Measurements from ENCODE around the gene KIT. TPM values are rescaled to one million over a fixed set of nuclear protein-coding genes. Genes with fewer than 3 reads are reported as not detected.

KIT gene
- total RNA-seq, 1 donor from 2014 or later: 14.5 TPM

DNA sequence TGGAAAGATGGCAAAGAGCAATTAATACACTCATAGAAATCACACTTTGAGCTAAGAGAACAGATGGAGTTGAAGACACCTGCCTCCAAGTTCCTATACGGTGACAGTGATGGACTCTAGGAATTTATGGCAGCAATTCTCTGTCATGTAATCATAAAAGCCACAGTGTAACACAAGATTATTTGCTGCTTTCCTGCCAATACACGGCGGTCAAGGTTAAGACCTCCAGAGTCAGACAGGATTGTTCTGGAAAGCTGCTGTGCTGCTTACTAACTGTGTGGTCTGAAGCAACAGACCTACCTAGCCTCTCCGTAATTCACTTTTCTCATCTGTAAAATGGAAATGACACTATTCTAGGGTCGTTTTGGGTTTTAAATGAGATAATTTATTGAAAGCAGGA is 14.6 kb upstream of the KIT start:
- Mint-ChIP-seq H3K4me1 (peaks cover 5% of the 10 kb centered on the region), H3K27ac (ENCODE audit: unreplicated experiment) (no peak overlapping the region), H3K4me3 (no peak overlapping the region), H3K9me3 (no peaks in the 10 kb centered on the region), H3K36me3 (ENCODE audit: low read depth) (no peaks in the 10 kb centered on the region), H3K27me3 (ENCODE audit: low read depth) (no peaks in the 10 kb centered on the region)
- TF ChIP-seq CTCF (conservative IDR thresholded peaks at IDR 0.05): no peak
- no peak for DNase-seq (ENCODE audit: low read depth, low spot score)

GRCh38 chr4:54643958-54644751 is 13.6 kb upstream of the KIT start:
- Mint-ChIP-seq H3K4me1 (peaks cover 5% of the 10 kb centered on the region), H3K27me3 (ENCODE audit: low read depth) (no peaks in the 10 kb centered on the region), H3K9me3 (no peaks in the 10 kb centered on the region), H3K27ac (ENCODE audit: unreplicated experiment) (no peak overlapping the region), H3K4me3 (no peak overlapping the region), H3K36me3 (ENCODE audit: low read depth) (no peaks in the 10 kb centered on the region)
- TF ChIP-seq CTCF (conservative IDR thresholded peaks at IDR 0.05): no peak
- DNase-seq (ENCODE audit: low read depth, low spot score): no peak

GRCh38 chr4:54645830-54646229 is 11.9 kb upstream of the KIT start:
- no peaks in the 10 kb centered on the region for H3K27me3 Mint-ChIP-seq (ENCODE audit: low read depth)
- no peaks in the 10 kb centered on the region for H3K36me3 Mint-ChIP-seq (ENCODE audit: low read depth)
- no peak for TF ChIP-seq CTCF (conservative IDR thresholded peaks at IDR 0.05)
- H3K4me3 Mint-ChIP-seq: no peak overlapping the region
- H3K9me3 Mint-ChIP-seq: no peaks in the 10 kb centered on the region
- peaks cover 5% of the 10 kb centered on the region for H3K4me1 Mint-ChIP-seq
- DNase-seq (ENCODE audit: low read depth, low spot score): no peak
- no peak overlapping the region for H3K27ac Mint-ChIP-seq (ENCODE audit: unreplicated experiment)

DNA sequence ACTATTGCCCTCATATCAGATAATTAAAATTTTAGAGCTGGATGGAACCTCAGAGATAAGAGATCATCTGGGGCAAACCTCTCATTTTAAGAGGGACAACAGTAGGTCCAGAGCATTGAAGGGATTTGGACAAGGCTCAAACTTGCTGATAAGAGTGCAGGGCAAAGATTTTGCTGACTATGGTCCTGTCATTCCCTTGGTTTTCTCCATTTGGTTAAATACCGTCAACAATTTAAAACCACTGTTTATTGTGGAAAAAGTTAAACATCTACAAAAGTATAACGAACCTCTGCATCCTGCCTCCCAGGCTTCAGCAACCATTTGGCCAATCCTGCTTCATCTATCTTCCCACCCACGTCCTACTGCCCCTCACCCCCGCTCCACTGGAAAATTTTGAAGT is 10.7 kb upstream of the KIT start:
- no peak overlapping the region for H3K4me3 Mint-ChIP-seq
- DNase-seq (ENCODE audit: low read depth, low spot score): no peak
- H3K9me3 Mint-ChIP-seq: no peaks in the 10 kb centered on the region
- peaks cover 5% of the 10 kb centered on the region for H3K4me1 Mint-ChIP-seq
- TF ChIP-seq CTCF (conservative IDR thresholded peaks at IDR 0.05): no peak
- H3K27ac Mint-ChIP-seq (ENCODE audit: unreplicated experiment): no peak overlapping the region
- no peaks in the 10 kb centered on the region for H3K36me3 Mint-ChIP-seq (ENCODE audit: low read depth)
- H3K27me3 Mint-ChIP-seq (ENCODE audit: low read depth): no peaks in the 10 kb centered on the region

DNA sequence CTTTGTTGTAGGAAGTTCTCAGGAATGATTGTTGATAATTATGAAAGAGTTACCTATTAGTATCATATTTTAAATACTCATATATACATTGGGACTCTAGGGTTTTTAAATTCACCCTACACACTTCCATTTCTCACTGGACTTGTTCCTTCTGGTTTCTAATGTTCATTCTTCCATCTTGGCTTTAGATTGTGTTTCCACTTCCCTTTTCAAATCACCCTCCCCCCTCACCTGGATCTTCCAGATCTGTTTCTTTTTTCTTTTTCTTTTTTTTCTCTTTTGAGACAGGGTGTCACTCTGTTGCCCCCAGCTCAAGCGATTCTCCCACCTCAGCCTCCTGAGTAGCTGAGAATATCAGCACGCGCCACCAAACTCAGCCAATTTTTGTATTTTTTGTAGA is 6.7 kb upstream of the KIT start:
- Mint-ChIP-seq H3K27ac (ENCODE audit: unreplicated experiment) (no peak overlapping the region), H3K27me3 (ENCODE audit: low read depth) (peaks cover 21% of the 10 kb centered on the region), H3K4me3 (no peak overlapping the region), H3K4me1 (peaks cover 12% of the 10 kb centered on the region), H3K36me3 (ENCODE audit: low read depth) (no peaks in the 10 kb centered on the region), H3K9me3 (no peaks in the 10 kb centered on the region)
- no peak for TF ChIP-seq CTCF (conservative IDR thresholded peaks at IDR 0.05)
- no peak for DNase-seq (ENCODE audit: low read depth, low spot score)

Measured in neural crest cell (in vitro differentiated cells).